ENCODE measurements around the gene C19orf33. TPM values are rescaled to one million over a fixed set of nuclear protein-coding genes. Genes with fewer than 3 reads are reported as not detected.

The C19orf33 gene
- total RNA-seq, 6 experiments from 2014 or later: 1.8 TPM; not detected in 5

- H3K4me1 ChIP-seq: peaks cover 0 to 7% (median 0%) of the 10 kb centered on the region in 4 donors
- ATAC-seq (peak; percentile 77 to 89 (median 83)), DNase-seq (peak in 2 of 3 donors; percentile 59 to 79)
- no peaks in the 10 kb centered on the region for H3K9me3 ChIP-seq
- TF ChIP-seq CTCF (IDR thresholded peaks at IDR 0.05) (no peak), POLR2A (IDR thresholded peaks at IDR 0.05) (no peak)
- intact Hi-C loops (cut with DNase I): no loop called here
- no peaks in the 10 kb centered on the region for H3K27me3 ChIP-seq
- no peaks in the 10 kb centered on the region for H3K36me3 ChIP-seq
- peak overlapping the region; percentile 33 to 77 (median 37) for H3K27ac ChIP-seq
- WGBS (ENCODE audit: insufficient coverage, low coverage, low lambda C conversion rate, missing lambda C conversion rate): 23% methylated on average over 11 of the region's 34 CpGs
- peak overlapping the region; percentile 44 to 52 (median 50) for H3K4me3 ChIP-seq
Observed at GRCh38 chr19:38263689-38264485, 40.2 kb upstream of the C19orf33 start.

GRCh38 chr19:38264486-38265212 lies 39.4 kb upstream of the C19orf33 start, which contains the start of gene SPINT2:
Gene SPINT2, plus strand, starts transcription at chr19:38264573. Its CDS starts 320 bp downstream, at chr19:38264893.
- Histone ChIP-seq H3K27ac (peak within 1 kb of the TSS; percentile 33 to 77 (median 37)), H3K4me3 (peak within 1 kb of the TSS; percentile 44 to 52 (median 50)), H3K36me3 (no peaks in the 10 kb centered on the region), H3K9me3 (no peaks in the 10 kb centered on the region), H3K27me3 (no peaks in the 10 kb centered on the region), H3K4me1 (peaks cover 0 to 7% (median 0%) of the 10 kb centered on the region in 4 donors)
- WGBS (ENCODE audit: insufficient coverage, low coverage, low lambda C conversion rate, missing lambda C conversion rate): 13% methylated on average over 36 of the region's 78 CpGs
- peak; percentile 47 for TF ChIP-seq POLR2A (IDR thresholded peaks at IDR 0.05)
- TF ChIP-seq CTCF (IDR thresholded peaks at IDR 0.05): no peak
- intact Hi-C loops (cut with DNase I): no loop called here
- ATAC-seq (peak in 3 of 4 donors; percentile 7 to 20 (median 13)), DNase-seq (peak in 1 of 3 donors; percentile 71)

- TF ChIP-seq CTCF (IDR thresholded peaks at IDR 0.05) (no peak), POLR2A (IDR thresholded peaks at IDR 0.05) (no peak)
- intact Hi-C loops (cut with DNase I): no loop called here
- no peaks in the 10 kb centered on the region for H3K36me3 ChIP-seq
- DNase-seq (no peak), ATAC-seq (peak in 1 of 4 donors; percentile 11)
- peaks cover 0 to 7% (median 0%) of the 10 kb centered on the region in 4 donors for H3K4me1 ChIP-seq
- H3K27me3 ChIP-seq: no peaks in the 10 kb centered on the region
- H3K4me3 ChIP-seq: peak overlapping the region; percentile 44 to 52 (median 50)
- H3K9me3 ChIP-seq: no peaks in the 10 kb centered on the region
- H3K27ac ChIP-seq: peak overlapping the region; percentile 33 to 77 (median 37)
- 63% methylated on average over 14 of the region's 14 CpGs for WGBS (ENCODE audit: insufficient coverage, low coverage, low lambda C conversion rate, missing lambda C conversion rate)
Observed at GRCh38 chr19:38265213-38265861, 38.7 kb upstream of the C19orf33 start.

- DNase-seq (no peak), ATAC-seq (no peak)
- Histone ChIP-seq H3K27ac (no peak overlapping the region), H3K4me3 (no peak overlapping the region), H3K4me1 (peaks cover 0 to 7% (median 0%) of the 10 kb centered on the region in 4 donors), H3K27me3 (no peaks in the 10 kb centered on the region), H3K36me3 (no peaks in the 10 kb centered on the region), H3K9me3 (no peaks in the 10 kb centered on the region)
- intact Hi-C loops (cut with DNase I): no loop called here
- WGBS (ENCODE audit: insufficient coverage, low coverage, low lambda C conversion rate, missing lambda C conversion rate): 73% methylated on average over 6 of the region's 12 CpGs
- TF ChIP-seq CTCF (IDR thresholded peaks at IDR 0.05) (no peak), POLR2A (IDR thresholded peaks at IDR 0.05) (no peak)
Observed at GRCh38 chr19:38265921-38266429, 38.1 kb upstream of the C19orf33 start.
